SK-N-SH treated with all-trans-retinoic acid at 6 μM for 48 hours (cell line): ENCODE measurements around the gene SCML2.

ENCODE experiments used
- ATAC-seq: fragments of 200-7000 bp; cut with Tn5 transposase; 3 replicates; pipeline ENCODE4 v1.9.1; 2020; ENCODE audit warnings: mild to moderate bottlenecking, moderate library complexity
- ARNTL ChIP-seq: fragments of 450-650 bp; formaldehyde crosslinking; IDR thresholded peaks from 2 replicates; pipeline ENCODE4 v1.5.0; 2020; ENCODE audit warnings: low read depth, mild to moderate bottlenecking, moderate library complexity, borderline replicate concordance
- BACH2 ChIP-seq: fragments of 250-450 bp; sonication (Bioruptor Pico); IDR thresholded peaks from 2 replicates; pipeline ENCODE4 v1.9.0; 2021; ENCODE audit warnings: mild to moderate bottlenecking, borderline replicate concordance
- CSDC2 ChIP-seq: fragments of 250-450 bp; sonication (Bioruptor Pico); IDR thresholded peaks from 2 replicates; pipeline ENCODE4 v1.5.0; 2020; ENCODE audit warnings: mild to moderate bottlenecking, moderate library complexity
- ESRRG ChIP-seq: fragments of 250-450 bp; sonication (Bioruptor Pico); IDR thresholded peaks from 2 replicates; pipeline ENCODE4 v1.6.1; 2021; ENCODE audit warnings: mild to moderate bottlenecking
- GLIS3 ChIP-seq: fragments of 250-450 bp; sonication (Bioruptor Pico); IDR thresholded peaks from 2 replicates; pipeline ENCODE4 v1.5.0; 2020; ENCODE audit warnings: mild to moderate bottlenecking, moderate library complexity
- ISL1 ChIP-seq: fragments of 250-450 bp; sonication (Bioruptor Pico); IDR thresholded peaks from 2 replicates; pipeline ENCODE4 v2.1.2; 2022; ENCODE audit warnings: mild to moderate bottlenecking, moderate library complexity
- OSR1 ChIP-seq: fragments of 250-450 bp; sonication (Bioruptor Pico); IDR thresholded peaks from 2 replicates; pipeline ENCODE4 v1.8.0; 2022; ENCODE audit warnings: moderate library complexity, mild to moderate bottlenecking, inconsistent platforms
- PPARA ChIP-seq: fragments of 250-450 bp; sonication (Bioruptor Pico); IDR thresholded peaks from 2 replicates; pipeline ENCODE4 v1.5.0; 2020; ENCODE audit warnings: mild to moderate bottlenecking, borderline replicate concordance
- RARB ChIP-seq: fragments of 250-450 bp; sonication (Bioruptor Pico); IDR thresholded peaks from 2 replicates; pipeline ENCODE4 v1.8.0; 2021; ENCODE audit warnings: mild to moderate bottlenecking, moderate library complexity
- TCF4 ChIP-seq: fragments of 250-450 bp; sonication (Bioruptor Pico); IDR thresholded peaks from 2 replicates; pipeline ENCODE4 v1.8.0; 2021; ENCODE audit warnings: mild to moderate bottlenecking, moderate library complexity, borderline replicate concordance
- TOX ChIP-seq: fragments of 250-450 bp; sonication (Bioruptor Pico); IDR thresholded peaks from 2 replicates; pipeline ENCODE4 v1.8.0; 2021; ENCODE audit warnings: mild to moderate bottlenecking, moderate library complexity, borderline replicate concordance
- ZC3H10 ChIP-seq: fragments of 250-450 bp; sonication (Bioruptor Pico); IDR thresholded peaks from 2 replicates; pipeline ENCODE4 v1.5.1; 2021; ENCODE audit warnings: mild to moderate bottlenecking, moderate library complexity
- ZFP30 ChIP-seq: fragments of 450-650 bp; formaldehyde crosslinking; IDR thresholded peaks from 2 replicates; pipeline ENCODE4 v1.5.0; 2022; ENCODE audit warnings: mild to moderate bottlenecking, moderate library complexity
- ZNF565 ChIP-seq: fragments of 450-650 bp; formaldehyde crosslinking; conservative IDR thresholded peaks from 2 replicates; pipeline ENCODE4 v1.5.0; 2020; ENCODE audit warnings: low read depth, mild to moderate bottlenecking, moderate library complexity
- ZNF70 ChIP-seq: fragments of 450-650 bp; formaldehyde crosslinking; IDR thresholded peaks from 2 replicates; pipeline ENCODE4 v1.5.0; 2020; ENCODE audit warnings: mild to moderate bottlenecking, moderate library complexity
- ZNF8 ChIP-seq: fragments of 450-650 bp; formaldehyde crosslinking; IDR thresholded peaks from 2 replicates; pipeline ENCODE4 v1.5.0; 2020; ENCODE audit warnings: mild to moderate bottlenecking, moderate library complexity
- TF ChIP-seq, protein P1 (sequence below): fragments of 250-450 bp; sonication (Bioruptor Pico); IDR thresholded peaks from 2 replicates; pipeline ENCODE4 v1.5.1; 2020; ENCODE audit warnings: low read depth, mild to moderate bottlenecking, moderate library complexity
- TF ChIP-seq, protein P2 (sequence below): fragments of 250-450 bp; sonication (Bioruptor Pico); IDR thresholded peaks from 2 replicates; pipeline ENCODE4 v1.5.1; 2021; ENCODE audit warnings: mild to moderate bottlenecking, moderate library complexity
- TF ChIP-seq, protein P3 (sequence below): fragments of 250-450 bp; sonication (Bioruptor Pico); IDR thresholded peaks from 2 replicates; pipeline ENCODE4 v1.8.0; 2020; ENCODE audit warnings: mild to moderate bottlenecking, moderate library complexity, borderline replicate concordance
- TF ChIP-seq, protein P4 (sequence below): fragments of 250-450 bp; sonication (Bioruptor Pico); IDR thresholded peaks from 2 replicates; pipeline ENCODE4 v1.8.0; 2021; ENCODE audit warnings: low read depth, mild to moderate bottlenecking, moderate library complexity, borderline replicate concordance
- TF ChIP-seq, protein P5 (sequence below): fragments of 250-450 bp; sonication (Bioruptor Pico); IDR thresholded peaks from 2 replicates; pipeline ENCODE4 v1.5.0; 2020; ENCODE audit warnings: mild to moderate bottlenecking, moderate library complexity

The SCML2 gene

DNA sequence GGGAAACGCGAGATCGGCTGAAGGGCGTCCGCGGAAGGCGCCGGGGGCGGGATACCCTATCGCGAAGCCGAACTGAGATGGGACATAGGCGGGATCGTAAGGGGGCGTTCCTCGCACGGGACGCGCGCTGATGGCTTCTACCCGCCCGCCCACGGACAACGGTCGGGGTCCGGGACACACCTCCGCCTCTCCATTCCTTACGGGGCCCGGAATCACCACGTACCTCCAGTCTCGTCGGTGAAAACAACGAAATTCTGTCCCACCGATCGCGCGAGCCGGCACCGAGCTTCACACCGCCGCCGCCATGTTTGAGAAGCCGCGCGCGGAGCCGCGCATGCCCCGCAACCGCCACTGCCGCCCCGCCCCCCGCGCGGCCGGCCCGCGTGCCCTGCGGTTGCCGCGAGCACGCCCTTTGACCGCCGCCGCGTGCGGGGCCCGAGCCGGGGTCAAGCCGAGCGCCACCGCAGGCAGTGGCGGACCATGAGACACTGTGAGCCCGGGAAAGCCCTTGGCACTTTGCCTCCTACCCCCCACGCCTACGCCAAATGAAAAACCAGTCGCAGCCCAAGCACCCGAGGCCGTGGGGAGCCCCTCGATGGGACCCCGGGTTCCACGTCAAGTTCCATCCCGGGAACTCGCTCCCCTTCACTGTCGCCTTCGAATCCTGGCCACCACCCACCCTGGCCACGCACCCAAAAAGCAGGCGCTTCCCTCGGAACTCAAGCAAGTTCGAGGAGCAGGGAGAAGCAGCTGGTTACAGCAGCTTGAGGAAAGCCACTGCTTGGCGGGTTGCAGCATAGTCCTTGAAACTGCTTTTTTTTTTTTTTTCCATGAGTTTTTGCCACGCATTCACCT is at the start of gene SCML2:
TSS of gene SCML2 (minus strand) at position 320 of the 855 bp plus-strand sequence. CDS start 20,617 bp downstream, outside the sequence.
- no peak for TF ChIP-seq BACH2 (CRISPR knock-in tag)
- TF ChIP-seq ARNTL (CRISPR knock-in tag), result no peak
- TF ChIP-seq TOX (CRISPR knock-in tag), result no peak
- no peak for TF ChIP-seq OSR1
- TF ChIP-seq RARB (CRISPR knock-in tag), result no peak
- TF ChIP-seq ZFP30 (CRISPR knock-in tag), result no peak
- TF ChIP-seq, protein P1, sequence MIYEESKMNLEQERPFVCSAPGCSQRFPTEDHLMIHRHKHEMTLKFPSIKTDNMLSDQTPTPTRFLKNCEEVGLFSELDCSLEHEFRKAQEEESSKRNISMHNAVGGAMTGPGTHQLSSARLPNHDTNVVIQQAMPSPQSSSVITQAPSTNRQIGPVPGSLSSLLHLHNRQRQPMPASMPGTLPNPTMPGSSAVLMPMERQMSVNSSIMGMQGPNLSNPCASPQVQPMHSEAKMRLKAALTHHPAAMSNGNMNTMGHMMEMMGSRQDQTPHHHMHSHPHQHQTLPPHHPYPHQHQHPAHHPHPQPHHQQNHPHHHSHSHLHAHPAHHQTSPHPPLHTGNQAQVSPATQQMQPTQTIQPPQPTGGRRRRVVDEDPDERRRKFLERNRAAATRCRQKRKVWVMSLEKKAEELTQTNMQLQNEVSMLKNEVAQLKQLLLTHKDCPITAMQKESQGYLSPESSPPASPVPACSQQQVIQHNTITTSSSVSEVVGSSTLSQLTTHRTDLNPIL (CRISPR knock-in tag), result no peak
- peak; percentile 83 for ATAC-seq

DNA sequence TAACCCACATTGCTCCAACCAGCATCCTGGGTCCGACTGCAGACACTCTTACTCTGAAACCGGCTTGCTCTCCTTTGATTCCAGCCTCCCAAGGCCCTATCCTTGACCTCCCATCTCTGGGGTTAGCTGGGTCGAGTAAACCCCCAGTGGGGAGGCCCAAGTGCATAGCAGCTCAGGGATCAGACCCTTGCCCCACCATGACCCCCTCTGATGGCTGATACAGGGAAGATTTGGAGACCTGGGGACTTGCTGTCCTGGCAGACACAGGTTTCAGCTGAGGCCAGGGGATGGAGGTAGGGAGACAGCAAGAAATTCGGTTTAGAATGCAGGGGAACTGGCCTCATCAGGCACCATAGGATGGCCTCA is 47.3 kb upstream of the SCML2 start:
- TF ChIP-seq CSDC2 (CRISPR knock-in tag) (no peak), ESRRG (no peak), ISL1 (no peak), RARB (CRISPR knock-in tag) (no peak)
- TF ChIP-seq, protein P2, sequence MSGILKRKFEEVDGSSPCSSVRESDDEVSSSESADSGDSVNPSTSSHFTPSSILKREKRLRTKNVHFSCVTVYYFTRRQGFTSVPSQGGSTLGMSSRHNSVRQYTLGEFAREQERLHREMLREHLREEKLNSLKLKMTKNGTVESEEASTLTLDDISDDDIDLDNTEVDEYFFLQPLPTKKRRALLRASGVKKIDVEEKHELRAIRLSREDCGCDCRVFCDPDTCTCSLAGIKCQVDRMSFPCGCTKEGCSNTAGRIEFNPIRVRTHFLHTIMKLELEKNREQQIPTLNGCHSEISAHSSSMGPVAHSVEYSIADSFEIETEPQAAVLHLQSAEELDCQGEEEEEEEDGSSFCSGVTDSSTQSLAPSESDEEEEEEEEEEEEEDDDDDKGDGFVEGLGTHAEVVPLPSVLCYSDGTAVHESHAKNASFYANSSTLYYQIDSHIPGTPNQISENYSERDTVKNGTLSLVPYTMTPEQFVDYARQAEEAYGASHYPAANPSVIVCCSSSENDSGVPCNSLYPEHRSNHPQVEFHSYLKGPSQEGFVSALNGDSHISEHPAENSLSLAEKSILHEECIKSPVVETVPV (CRISPR knock-in tag), result no peak
- TF ChIP-seq, protein P3, sequence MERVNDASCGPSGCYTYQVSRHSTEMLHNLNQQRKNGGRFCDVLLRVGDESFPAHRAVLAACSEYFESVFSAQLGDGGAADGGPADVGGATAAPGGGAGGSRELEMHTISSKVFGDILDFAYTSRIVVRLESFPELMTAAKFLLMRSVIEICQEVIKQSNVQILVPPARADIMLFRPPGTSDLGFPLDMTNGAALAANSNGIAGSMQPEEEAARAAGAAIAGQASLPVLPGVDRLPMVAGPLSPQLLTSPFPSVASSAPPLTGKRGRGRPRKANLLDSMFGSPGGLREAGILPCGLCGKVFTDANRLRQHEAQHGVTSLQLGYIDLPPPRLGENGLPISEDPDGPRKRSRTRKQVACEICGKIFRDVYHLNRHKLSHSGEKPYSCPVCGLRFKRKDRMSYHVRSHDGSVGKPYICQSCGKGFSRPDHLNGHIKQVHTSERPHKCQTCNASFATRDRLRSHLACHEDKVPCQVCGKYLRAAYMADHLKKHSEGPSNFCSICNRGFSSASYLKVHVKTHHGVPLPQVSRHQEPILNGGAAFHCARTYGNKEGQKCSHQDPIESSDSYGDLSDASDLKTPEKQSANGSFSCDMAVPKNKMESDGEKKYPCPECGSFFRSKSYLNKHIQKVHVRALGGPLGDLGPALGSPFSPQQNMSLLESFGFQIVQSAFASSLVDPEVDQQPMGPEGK (CRISPR knock-in tag), result no peak
- ATAC-seq, result no peak

DNA sequence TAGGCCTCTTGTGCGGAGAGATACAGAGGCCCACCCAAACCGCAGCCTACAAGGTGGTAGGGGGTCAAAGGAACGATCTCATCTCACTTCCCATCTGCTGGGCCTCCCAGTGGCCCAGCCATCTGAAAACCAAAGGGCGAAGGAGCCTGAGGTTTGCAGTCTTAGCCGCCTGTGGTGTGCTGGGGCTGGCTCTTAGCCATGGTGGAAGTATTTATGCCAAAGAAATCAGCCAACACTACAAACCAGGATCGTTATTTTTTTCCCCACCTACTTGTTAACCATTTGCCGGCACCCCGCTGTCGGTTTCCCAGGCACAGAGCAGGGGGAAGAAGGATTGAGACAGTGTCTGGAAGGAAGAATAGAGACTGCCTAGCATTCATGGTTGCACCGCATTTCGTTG is 40.0 kb upstream of the SCML2 start:
- no peak for ATAC-seq

DNA sequence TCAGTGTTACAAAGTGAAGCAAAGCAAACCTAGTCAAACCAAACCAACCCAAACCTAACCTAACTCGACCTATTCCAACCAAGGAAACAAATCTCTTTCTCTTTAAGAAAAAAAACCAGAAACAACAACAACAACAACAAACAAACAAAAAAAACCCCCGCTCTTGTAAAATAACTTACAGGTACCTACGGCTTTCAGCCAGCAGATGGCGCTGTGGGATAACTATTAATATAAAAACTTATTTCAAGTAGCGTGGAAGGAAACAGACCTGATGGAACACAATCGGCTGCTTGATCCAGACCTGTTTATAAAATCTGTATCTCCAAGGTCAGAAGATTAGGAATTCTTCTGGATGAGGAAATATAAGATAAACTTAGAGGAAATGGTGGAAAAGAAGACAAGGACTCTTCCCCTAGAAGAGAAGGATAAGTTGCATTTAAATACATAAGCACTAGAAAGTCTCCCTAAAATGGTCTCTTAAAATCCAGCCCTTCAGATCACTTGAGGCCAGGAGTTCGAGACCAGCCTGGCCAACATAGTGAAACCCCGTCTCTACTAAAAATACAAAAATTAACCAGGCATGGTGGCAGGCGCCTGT is 36.6 kb upstream of the SCML2 start:
- ATAC-seq, result peak; percentile 78
- TF ChIP-seq ZFP30 (CRISPR knock-in tag) (no peak), ESRRG (no peak), PPARA (CRISPR knock-in tag) (no peak), ZNF565 (CRISPR knock-in tag) (no peak), GLIS3 (CRISPR knock-in tag) (no peak), CSDC2 (CRISPR knock-in tag) (no peak), ZC3H10 (no peak), TCF4 (no peak), ZNF70 (no peak)
- TF ChIP-seq, protein P4, sequence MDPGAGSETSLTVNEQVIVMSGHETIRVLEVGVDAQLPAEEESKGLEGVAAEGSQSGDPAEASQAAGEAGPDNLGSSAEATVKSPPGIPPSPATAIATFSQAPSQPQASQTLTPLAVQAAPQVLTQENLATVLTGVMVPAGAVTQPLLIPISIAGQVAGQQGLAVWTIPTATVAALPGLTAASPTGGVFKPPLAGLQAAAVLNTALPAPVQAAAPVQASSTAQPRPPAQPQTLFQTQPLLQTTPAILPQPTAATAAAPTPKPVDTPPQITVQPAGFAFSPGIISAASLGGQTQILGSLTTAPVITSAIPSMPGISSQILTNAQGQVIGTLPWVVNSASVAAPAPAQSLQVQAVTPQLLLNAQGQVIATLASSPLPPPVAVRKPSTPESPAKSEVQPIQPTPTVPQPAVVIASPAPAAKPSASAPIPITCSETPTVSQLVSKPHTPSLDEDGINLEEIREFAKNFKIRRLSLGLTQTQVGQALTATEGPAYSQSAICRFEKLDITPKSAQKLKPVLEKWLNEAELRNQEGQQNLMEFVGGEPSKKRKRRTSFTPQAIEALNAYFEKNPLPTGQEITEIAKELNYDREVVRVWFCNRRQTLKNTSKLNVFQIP (CRISPR knock-in tag), result no peak
- TF ChIP-seq, protein P3 (CRISPR knock-in tag), result no peak
- TF ChIP-seq, protein P1 (CRISPR knock-in tag), result no peak
- TF ChIP-seq, all 23 proteins: peak for 0

More for the DNA sequence above, 40.0 kb upstream of the SCML2 start:
- no peak for TF ChIP-seq ZNF565 (CRISPR knock-in tag)
- no peak for TF ChIP-seq ZNF8 (CRISPR knock-in tag)
- no peak for TF ChIP-seq CSDC2 (CRISPR knock-in tag)
- TF ChIP-seq, protein P5, sequence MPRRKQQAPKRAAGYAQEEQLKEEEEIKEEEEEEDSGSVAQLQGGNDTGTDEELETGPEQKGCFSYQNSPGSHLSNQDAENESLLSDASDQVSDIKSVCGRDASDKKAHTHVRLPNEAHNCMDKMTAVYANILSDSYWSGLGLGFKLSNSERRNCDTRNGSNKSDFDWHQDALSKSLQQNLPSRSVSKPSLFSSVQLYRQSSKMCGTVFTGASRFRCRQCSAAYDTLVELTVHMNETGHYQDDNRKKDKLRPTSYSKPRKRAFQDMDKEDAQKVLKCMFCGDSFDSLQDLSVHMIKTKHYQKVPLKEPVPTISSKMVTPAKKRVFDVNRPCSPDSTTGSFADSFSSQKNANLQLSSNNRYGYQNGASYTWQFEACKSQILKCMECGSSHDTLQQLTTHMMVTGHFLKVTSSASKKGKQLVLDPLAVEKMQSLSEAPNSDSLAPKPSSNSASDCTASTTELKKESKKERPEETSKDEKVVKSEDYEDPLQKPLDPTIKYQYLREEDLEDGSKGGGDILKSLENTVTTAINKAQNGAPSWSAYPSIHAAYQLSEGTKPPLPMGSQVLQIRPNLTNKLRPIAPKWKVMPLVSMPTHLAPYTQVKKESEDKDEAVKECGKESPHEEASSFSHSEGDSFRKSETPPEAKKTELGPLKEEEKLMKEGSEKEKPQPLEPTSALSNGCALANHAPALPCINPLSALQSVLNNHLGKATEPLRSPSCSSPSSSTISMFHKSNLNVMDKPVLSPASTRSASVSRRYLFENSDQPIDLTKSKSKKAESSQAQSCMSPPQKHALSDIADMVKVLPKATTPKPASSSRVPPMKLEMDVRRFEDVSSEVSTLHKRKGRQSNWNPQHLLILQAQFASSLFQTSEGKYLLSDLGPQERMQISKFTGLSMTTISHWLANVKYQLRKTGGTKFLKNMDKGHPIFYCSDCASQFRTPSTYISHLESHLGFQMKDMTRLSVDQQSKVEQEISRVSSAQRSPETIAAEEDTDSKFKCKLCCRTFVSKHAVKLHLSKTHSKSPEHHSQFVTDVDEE (CRISPR knock-in tag), result no peak
- TF ChIP-seq ZNF70, result no peak
- TF ChIP-seq ZFP30 (CRISPR knock-in tag), result no peak
